Activated CD8-positive, alpha-beta memory T cell treated with anti-CD3 and anti-CD28 coated beads, Interleukin-2, amount 50 U/mL, for 1 hour (primary cell): ENCODE results near the gene TIMD4.
"Not testable (repeated sequence)": the region's sequence is repeated elsewhere in the genome, so short reads cannot be mapped to it uniquely, and the experiment has no call there.

Experiments
- DNase-seq: peaks from one replicate; pipeline ENCODE4 v3.0.0-alpha.2; 2020; ENCODE audit errors: extremely low read depth

TIMD4 gene

DNA sequence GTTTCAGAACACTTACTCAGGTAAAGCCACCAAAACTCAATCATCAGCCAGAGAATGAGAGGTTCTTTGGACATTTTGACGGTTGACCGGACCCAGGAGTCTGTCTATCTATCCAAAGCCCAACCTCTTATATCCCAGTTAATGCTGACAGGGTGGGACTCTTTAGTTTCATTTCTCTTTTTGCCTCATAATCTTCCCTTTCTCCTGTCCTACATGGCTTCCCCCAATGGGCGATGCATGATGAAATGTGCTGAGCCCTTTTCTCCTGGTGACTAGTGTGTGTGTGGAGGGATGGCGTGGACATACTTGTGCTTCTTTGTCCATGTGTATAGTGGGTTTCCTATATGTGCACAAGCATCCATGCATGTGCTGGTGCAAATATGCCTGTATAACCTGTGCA lies at the start of gene TIMD4:
Gene TIMD4, minus strand, starts transcription at position 102 of the 400 bp plus-strand sequence. Its CDS starts 28 bp downstream, at position 74.
- no peak for DNase-seq

DNA sequence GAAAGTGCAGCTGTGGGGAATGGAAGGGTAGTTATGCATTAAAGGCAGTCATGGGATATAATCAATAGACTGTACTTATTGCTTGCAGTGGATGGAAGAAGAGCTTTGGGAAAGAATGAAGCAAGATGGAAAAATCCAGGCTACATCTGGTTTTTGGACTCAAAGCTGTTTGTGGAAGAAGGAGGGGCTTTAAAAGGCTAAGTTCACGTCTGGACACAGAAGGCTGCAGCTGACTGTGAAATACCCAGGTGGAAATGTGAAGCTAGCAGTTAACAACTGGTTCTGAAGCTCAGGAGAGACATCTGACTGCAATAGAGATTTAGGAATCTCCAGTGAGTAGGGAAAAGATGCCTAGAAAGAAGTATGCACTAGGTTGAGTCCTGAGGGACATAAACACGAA lies 43.2 kb upstream of the TIMD4 start:
- DNase-seq, result no peak

DNA sequence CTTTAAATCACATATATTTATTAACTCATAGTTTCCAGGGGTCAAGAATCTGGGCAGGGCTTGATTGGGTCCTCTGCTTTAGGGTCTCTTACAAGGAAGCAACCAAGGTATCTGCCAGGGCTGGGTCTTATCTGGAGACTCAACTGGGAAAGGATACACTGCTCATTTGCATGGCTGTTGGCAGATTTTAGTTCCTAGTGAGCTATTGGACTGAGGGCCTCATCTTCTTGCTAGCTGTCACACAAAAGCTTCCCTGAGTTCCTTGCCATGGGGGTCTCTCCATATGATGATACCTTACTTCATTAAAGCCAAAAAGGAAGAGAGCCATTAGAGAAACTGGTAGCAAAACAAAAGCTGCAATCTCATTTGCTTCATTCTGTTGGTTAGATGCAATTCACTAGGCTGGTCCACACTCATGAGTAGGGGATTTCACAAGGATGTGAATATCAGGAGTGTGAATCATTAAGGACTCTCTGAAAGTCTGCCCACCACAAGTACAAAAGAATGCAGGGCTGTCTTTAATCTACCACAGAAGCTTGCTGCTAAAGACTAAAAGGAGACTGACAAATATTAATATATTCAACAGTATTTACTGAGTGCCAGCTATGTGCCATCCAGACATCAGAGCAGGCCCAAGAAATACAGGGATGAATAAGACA lies 42.0 kb upstream of the TIMD4 start:
- no peak for DNase-seq

DNA sequence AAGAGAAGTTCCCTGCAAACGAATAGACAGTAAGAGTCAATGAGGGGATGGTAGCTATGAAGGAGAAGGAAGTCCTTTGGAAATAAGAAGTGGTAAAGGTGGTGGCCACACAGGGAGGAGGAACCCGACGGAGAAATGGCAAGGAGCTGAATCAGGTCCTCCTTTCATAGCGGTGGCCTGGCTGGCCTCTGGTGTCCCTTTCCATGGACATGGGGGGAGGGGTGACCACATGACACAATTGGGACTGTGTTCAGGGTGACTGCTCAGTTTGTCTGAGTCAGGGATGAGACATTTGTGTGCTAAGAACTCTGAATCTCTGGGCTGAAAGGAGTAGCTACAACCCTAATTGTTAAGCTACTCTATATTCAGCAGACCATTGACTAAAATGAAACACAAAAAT lies 28.7 kb upstream of the TIMD4 start:
- no peak for DNase-seq

DNA sequence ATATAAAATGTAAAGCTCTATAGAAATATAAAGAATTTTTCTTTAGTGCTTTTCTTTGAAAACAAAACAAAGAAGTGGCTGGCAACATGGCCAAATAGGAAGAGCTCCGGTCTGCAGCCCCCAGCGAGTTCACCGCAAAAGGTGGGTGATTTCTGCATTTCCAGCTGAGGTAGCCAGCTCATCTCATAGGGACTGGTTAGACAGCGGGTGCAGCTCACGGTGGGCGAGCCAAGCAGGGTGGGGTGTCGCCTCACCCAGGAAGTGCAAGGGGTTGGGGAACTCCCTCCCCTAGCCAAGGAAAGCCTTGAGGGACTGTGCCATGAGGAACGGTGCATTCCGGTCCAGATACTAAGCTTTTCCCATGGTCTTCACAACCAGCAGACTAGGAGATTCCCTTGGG lies 21.0 kb upstream of the TIMD4 start:
- no peak for DNase-seq

DNA sequence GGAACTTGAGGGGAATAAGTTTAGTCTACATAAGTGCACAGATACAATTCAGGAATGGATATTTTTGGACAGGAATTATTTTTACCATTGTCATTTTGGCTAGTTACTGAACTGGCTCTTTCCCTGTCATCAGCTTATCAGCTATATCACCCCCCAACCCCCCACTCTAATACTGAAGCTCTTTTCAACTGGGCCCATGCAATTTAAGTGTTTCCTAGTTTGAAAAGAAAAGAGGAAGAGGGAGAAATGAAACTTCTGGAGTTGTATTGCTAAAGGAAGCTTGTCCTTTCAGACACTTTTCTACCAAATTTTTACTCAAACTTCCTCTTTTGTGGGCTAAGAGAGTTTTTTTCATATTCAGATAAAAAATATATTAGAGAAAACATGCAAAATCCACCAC lies 18.5 kb upstream of the TIMD4 start:
- DNase-seq, result no peak

DNA sequence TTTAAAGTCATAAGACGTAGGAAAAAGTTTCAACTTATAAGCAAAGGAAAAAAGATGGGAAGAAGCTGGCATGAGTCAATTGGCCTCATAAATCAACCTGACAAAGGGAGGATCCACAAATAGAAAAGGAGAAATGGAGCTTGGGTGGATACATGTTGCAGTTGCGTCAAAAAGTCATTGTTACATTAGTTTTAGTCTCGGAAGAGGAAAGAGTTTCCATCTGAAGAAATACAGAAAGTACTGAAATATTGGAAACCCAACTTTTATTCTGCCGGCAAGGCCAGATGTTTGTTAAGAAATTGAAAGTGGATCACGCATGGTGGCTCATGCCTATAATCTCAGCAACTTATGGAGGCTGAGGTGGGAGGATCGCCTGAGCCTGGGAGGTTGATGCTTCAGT lies 11.3 kb upstream of the TIMD4 start:
- DNase-seq, result no peak

DNA sequence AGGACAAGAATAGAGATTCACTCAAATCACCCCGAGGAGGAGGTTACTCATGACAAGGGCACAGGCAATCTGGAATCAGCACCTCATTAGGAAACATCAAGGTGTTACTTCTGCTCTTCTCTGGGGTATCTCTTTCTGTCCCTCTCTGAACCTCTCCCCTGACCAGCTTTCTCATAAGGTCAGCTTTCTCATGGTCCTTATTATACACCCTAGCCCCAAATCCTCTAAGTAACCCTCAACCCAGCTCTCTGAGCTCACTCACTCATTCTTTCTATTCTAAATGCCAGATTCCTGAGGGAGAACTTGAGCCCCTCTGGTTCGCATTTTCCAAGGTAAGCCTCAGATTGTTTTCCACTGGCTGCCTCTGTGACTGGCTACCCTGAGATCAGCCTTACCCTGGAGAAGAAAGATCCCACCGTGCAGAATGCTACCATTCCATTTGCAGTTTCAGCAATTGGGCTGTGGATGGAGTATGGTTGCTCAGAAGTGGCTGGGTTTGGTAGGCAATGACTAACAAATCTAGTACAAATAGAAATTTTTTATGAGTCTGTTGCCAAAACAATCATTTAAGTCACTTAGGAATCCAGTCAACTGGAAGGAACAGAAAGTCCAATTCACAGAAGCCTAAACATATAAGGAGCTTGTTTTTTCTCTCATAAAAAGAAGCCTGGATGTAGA lies 9.0 kb upstream of the TIMD4 start:
- DNase-seq, result no peak

DNA sequence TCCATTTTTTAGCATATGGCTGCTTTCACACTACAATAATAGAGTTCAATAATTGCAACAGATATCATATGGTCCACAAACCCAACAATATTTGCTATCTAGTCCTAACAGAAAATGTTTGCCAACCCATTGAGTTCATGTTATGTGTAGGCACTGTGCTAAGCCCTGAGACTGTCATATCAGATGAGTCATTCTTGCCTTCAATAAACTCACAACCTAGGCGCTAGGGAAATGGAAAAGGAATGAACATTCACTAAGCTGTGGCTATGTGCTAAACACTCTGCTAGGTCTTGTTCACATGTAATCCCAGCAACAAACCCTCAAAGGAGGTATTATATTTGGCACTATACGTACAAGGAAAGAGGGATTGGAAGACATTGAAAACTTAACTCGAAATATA lies 8.4 kb upstream of the TIMD4 start:
- no peak for DNase-seq

DNA sequence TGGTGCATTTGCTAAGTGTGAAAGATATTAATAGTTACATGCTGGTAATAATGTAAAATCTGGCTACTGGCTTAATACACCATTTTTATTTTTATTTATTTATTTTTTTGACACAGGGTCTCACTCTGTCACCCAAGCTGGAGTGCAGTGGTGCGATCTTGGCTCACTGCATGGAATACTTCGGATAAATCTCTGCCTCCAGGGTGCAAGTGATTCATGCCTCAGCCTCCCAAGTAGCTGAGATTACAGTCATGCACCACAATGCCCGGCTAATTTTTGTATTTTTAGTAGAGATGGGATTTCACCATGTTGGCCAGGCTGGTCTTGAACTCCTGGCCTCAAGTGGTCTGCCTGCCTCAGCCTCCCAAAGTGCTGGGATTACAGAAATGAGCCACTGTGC lies 4.4 kb upstream of the TIMD4 start:
- not testable (repeated sequence) for DNase-seq

DNA sequence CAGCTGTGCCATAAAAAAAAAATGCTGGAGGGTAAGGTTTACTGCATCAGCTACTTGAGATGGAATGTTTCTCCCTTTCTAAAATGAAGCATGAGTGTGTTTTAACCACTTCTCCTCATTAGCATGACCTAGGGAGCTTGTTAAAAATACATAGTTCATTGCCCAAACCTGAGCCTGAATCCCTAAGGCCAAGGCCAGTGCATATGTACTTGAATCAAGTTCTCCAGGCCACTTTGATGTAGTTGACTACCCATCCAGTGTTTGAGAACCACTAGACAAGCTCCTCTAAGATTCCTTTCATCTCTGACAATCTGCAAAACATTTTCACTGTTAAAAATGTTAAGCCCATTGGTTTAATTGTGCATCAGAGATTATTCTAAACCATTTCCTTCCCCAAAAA lies 6.7 kb downstream of the TIMD4 start:
- no peak for DNase-seq

DNA sequence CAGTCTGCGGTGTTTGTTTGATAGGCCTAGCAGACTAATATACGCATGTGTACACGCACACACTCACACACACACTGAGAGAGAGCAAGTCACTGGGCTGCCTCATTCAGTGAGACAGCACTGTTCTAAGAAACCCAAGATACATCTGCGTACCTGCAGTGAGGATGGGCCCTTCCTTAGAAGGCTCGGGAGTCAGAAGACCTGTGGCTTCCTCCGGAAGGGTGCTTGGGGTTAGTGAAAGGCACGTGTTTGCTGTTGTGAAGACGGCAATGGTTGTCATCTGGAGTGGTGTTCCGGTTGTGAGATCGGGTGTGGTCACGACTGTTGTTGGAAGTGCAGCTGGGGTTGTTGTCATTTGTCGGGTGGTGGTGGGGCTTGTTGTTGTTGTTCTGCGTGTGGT lies 11.7 kb downstream of the TIMD4 start:
- no peak for DNase-seq

DNA sequence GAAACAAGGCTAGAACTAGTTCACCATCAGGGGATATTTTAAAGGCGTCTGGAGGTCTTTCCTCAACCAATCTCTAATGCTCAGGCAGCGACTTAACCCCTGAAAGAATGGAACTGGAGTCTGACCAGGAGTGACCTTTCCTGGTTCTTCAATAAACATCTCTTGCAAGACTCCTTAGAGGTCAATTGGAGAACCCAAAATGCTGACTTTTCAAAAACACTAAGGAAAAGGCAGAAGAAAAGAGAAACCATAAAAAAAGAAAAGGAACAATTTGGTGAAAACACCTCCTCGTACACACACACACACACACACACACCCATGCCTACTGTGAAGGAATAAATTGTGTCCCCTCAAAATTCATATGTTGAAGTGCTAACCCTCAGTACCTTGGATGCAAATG lies 12.3 kb downstream of the TIMD4 start:
- DNase-seq, result no peak

DNA sequence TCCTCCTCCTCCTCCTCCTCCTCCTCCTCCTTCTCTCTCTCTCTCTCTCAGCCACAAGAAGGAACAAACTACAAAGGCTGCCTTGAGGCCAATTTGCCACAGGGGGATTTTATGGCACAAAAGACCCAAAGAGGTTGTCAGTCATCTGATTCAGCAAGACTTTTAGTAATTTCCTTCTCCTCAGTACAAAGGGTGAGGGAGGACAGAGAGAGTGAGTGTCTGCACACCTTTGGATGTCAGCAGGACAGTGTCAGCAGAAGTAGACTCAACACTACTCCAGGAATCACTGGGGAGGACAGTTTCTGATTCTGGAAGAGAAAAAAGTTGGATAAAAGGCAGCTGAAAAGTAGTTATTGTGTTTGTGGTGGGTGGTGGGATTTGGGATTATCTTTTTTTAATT lies 13.6 kb downstream of the TIMD4 start:
- no peak for DNase-seq

DNA sequence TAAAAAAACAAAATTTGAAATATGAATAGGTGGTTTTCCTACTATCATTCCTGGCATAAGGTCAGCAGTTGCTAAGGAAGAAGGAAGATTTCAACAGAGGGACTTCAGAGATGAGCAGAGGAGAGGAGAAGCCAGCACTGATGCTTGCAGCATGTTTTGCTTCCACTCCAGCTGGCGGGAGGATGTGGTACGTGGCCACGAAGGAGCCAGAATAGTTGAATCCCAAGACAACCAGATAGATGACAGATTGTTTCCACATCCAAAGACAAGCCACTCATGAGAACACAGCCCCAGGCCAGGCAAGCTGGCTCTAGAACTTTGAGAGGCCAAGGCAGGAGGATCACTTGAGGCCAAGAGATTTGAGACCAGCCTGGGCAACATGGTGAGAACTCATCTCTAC lies 15.1 kb downstream of the TIMD4 start:
- no peak for DNase-seq

DNA sequence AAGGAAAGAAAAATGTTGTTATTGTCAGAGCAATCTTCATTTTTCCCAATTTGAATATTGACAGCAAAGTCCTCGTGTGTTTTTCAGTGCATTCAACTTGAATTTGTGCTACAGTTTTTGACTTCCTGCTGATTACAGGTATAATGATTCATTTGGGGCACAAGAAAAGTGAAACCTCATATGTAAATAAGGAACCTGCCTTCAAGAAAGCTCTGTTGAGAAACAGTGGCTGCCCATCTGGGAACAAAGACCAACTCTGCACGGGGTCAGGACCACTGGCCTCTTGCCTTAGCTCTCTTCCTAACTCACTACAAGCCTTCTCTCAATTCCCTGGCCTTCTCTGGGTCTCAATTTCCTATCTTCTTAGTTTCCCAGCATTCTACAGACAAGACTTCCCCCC lies 21.0 kb downstream of the TIMD4 start:
- DNase-seq, result no peak

DNA sequence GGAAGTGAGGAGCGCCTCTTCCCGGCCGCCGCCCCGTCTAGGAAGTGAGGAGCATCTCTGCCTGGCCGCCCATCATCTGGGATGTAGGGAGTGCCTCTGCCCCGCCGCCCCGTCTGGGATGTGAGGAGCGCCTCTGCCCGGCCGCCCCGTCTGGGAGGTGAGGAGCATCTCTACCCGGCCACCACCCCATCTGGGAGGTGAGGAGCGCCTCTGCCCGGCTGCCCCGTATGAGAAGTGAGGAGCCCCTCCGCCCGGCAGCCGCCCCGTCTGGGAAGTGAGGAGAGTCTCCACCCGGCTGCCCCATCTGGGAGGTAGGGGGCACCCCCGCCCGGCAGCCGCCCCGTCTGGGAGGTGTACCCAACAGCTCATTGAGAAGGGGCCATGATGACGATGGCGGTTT lies 22.6 kb downstream of the TIMD4 start:
- DNase-seq, result not testable (repeated sequence)

DNA sequence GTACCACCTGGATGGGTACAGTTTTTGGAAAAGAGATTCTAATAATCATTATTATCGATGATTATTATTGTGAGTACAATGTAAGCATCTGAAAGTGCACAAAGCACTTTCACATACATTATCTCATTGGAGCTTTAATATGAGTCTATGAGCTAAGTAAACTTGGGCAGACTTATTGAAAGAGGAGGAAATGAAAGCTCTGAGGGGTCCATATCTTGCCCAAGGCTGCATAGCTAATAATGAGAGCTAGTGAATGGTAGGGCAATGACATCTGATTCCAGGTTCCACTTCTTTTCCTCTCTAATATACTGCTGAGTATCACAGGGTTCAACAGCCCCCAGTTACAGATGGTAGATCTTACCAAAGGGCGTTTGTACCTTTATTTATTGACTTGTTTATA lies 26.1 kb downstream of the TIMD4 start:
- DNase-seq, result no peak

DNA sequence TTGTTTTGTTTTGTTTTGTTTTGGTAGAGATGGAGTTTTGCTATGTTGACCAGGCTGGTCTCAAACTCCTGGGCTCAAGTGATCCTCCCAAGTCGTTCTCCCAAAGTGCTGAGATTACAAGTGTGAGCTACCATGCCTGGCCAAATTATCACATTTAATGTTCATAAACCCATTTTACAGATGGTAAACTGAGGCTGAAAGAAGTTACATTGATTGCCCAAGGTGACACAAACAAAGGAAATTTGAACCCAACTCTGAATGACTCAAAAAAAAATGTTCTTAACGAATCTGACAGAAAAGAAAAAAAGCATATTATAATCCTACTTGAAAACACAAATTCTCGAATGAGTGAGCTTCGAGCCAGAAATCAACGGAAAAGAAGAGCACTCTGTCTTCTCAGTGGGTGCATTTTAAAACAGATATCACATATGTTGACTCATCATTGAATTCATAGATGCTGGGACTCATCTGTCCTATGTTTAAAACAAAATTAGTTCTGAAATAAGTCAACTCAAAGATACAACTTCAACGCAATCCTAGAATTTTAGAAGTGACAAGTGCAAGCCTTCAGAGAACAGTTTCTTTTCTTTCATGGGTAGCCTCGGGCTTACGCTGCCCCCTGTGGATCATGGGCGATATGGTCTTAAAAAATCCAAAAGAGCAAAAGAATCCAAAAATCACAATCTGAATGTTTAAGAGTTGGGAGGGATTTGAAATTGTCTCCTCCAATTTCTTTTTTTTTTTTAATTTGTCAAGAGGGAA lies 28.4 kb downstream of the TIMD4 start:
- no peak for DNase-seq

DNA sequence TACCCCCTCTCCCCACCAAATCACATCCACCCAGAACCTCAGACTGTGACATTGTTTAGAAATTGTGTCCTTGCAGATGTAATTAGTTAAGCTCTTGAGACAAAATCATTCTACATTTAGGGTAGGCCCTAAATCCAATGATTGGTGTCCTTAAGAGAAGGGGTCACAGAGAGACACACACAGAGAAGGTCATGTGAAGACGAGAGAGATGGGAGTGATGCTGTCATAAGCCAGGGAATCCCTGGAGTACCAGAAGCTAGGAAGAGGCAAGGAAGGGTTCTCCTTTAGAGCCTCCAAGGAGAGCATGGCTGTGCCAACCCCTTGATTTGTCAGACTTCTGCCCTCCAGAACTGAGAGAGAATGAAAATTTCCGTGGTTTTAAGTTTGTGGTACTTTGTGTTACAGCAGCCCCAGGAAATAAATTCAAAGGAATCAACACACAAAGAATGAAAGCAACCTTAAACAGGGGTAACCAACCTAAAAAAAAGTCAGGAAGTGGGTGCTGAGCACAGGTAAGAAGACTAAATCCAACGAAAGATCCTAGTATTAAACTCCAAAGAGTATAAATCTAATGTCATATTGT lies 33.6 kb downstream of the TIMD4 start:
- no peak for DNase-seq

DNA sequence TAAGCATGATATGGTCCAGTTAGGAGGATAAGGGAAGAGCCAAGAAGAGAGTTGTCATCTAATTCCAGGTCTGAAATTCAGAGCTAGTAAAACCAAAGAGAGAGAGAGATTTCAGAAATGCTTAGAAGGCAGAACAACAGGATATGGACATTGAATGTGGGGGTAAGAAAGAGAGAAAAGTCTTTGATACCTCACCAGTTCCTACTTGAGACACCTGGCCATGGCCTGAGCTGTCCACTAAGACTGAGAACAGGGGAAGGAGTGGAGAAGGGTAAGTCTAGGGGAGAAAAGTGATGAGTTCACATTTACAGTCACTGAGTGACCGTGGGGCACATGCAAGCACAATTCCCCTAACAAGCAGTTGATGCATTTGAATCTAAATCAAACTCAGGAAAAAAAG lies 35.5 kb downstream of the TIMD4 start:
- DNase-seq, result no peak

DNA sequence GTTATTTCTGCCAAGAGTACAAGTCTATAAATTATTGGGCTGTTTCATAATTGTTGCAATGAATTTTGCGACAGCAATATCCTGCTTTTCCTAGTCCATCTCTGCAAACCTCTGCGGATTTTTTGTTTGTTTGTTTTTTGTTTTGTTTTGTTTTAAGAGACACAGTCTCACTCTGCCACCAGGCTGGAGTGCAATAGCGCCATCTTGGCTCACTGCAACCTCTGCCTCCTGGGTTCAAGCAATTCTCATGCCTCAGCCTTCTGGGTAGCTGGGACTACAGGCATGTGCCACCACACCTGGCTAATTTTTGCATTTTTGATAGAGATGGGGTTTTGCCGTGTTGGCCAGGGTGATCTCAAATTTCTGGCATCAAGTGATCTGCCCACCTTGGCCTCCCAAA lies 37.3 kb downstream of the TIMD4 start:
- not testable (repeated sequence) for DNase-seq
